ACC112 (cell line): ENCODE data around the gene FAM9C.
A peak's percentile ranks its signal among the peaks of the same experiment; 100 is the strongest.

ENCODE experiments used
- H2AFZ ChIP-seq: fragments of 200-600 bp; sonication (generic); one replicate; pipeline ENCODE4 v1.6.0; 2017; ENCODE audit warnings: antibody characterized with exemption, low read length; ENCODE audit not compliant: unreplicated experiment
- H3K27ac ChIP-seq: fragments of 200-600 bp; sonication (generic); 2 replicates; pipeline ENCODE4 v1.5.1; 2014; ENCODE audit warnings: low read depth, mild to moderate bottlenecking, antibody characterized with exemption, low read length, moderate library complexity
- H3K27me3 ChIP-seq: fragments of 200-600 bp; sonication (generic); 2 replicates; pipeline ENCODE4 v1.6.1; 2014; ENCODE audit warnings: mild to moderate bottlenecking, antibody characterized with exemption, low read length, moderate library complexity, mixed read lengths; ENCODE audit not compliant: insufficient read depth
- H3K36me3 ChIP-seq: fragments of 200-600 bp; sonication (generic); 2 replicates; pipeline ENCODE4 v1.6.1; 2016; ENCODE audit warnings: mild to moderate bottlenecking, antibody characterized with exemption, low read length, moderate library complexity, mixed read lengths; ENCODE audit not compliant: insufficient read depth
- H3K4me1 ChIP-seq: fragments of 200-600 bp; sonication (generic); one replicate; pipeline ENCODE4 v1.6.1; 2016; ENCODE audit warnings: low read length, mixed read lengths; ENCODE audit not compliant: insufficient read depth, unreplicated experiment, control insufficient read depth
- H3K4me3 ChIP-seq: fragments of 200-600 bp; sonication (generic); 2 replicates; pipeline ENCODE4 v1.5.1; 2014; ENCODE audit warnings: mild to moderate bottlenecking, low read depth, low read length
- H3K79me2 ChIP-seq: fragments of 200-600 bp; sonication (generic); one replicate; pipeline ENCODE4 v1.6.0; 2016; ENCODE audit warnings: low read length; ENCODE audit not compliant: control insufficient read depth, unreplicated experiment, insufficient read depth

The FAM9C gene

GRCh38 chrX:13005661-13006473, 38.6 kb downstream of the FAM9C start:
- H3K27ac ChIP-seq, result peak overlapping the region; percentile 23; the same call in 1 of the 2 replicates

GRCh38 chrX:13001961-13002671, 42.3 kb downstream of the FAM9C start:
- H3K79me2 ChIP-seq, result no peaks in the 10 kb centered on the region
- H2AFZ ChIP-seq, result no peak overlapping the region
- H3K36me3 ChIP-seq, result no peaks in the 10 kb centered on the region
- H3K27ac ChIP-seq, result no peak overlapping the region
- H3K4me1 ChIP-seq, result peaks cover 33% of the 10 kb centered on the region
- no peak overlapping the region for H3K4me3 ChIP-seq
- H3K27me3 ChIP-seq, result no peaks in the 10 kb centered on the region

More at GRCh38 chrX:13005661-13006473, 38.6 kb downstream of the FAM9C start:
- Histone ChIP-seq H2AFZ (peak overlapping the region; percentile 43), H3K79me2 (no peaks in the 10 kb centered on the region), H3K36me3 (no peaks in the 10 kb centered on the region), H3K27me3 (no peaks in the 10 kb centered on the region), H3K4me3 (no peak overlapping the region; the same call in 1 of the 2 replicates), H3K4me1 (peaks cover 53% of the 10 kb centered on the region)

DNA sequence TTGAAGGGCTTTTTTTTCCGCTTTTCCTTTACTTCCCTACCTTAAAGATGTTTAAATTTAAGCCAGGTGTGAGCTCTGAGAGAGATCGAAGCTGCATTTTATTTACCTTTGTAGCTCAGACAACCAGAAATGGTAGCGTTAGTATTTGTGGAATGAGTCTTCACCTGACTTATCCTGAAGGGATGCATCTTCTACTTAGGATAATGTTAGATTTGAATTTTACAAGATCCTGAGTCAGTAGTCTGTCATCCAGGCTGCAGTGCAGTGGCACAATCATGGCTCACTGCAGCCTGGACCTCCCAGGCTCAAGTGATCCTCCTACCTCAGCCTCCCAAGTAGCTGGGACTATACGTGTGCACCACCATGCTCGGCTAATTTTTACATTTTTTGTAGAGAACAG, 43.3 kb downstream of the FAM9C start:
- Histone ChIP-seq H2AFZ (no peak overlapping the region), H3K4me3 (no peak overlapping the region), H3K36me3 (no peaks in the 10 kb centered on the region), H3K27ac (no peak overlapping the region), H3K27me3 (no peaks in the 10 kb centered on the region), H3K4me1 (peaks cover 23% of the 10 kb centered on the region), H3K79me2 (no peaks in the 10 kb centered on the region)

- no peak overlapping the region for H3K27ac ChIP-seq
- no peaks in the 10 kb centered on the region for H3K79me2 ChIP-seq
- H3K4me1 ChIP-seq, result peaks cover 16% of the 10 kb centered on the region
- H3K27me3 ChIP-seq, result no peaks in the 10 kb centered on the region
- no peak overlapping the region for H3K4me3 ChIP-seq
- H3K36me3 ChIP-seq, result no peaks in the 10 kb centered on the region
- H2AFZ ChIP-seq, result peak overlapping the region; percentile 81
Observed at GRCh38 chrX:13000301-13000811, 44.1 kb downstream of the FAM9C start.

DNA sequence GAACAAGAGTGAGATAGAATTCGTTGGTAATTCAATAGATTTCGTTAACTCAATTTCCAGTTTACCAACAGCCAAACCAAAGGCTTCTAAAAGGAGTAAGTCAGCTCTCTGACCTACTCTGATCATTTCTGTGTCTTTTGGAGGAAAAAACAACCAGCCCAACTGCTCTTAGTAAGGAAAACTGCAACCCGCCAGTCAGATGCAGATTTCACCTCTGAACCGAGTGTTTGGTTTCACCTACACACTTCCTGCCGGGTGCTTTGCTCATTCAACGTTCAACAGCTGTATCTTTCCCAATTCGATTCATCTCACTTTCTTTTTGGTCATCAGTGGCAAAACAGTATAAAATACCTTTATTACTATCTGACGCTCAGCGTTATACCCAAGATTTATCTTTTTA, 45.0 kb downstream of the FAM9C start:
- no peak overlapping the region for H3K4me3 ChIP-seq
- H2AFZ ChIP-seq, result peak overlapping the region; percentile 12
- no peaks in the 10 kb centered on the region for H3K36me3 ChIP-seq
- H3K27ac ChIP-seq, result no peak overlapping the region
- no peaks in the 10 kb centered on the region for H3K79me2 ChIP-seq
- no peaks in the 10 kb centered on the region for H3K27me3 ChIP-seq
- H3K4me1 ChIP-seq, result peaks cover 12% of the 10 kb centered on the region

DNA sequence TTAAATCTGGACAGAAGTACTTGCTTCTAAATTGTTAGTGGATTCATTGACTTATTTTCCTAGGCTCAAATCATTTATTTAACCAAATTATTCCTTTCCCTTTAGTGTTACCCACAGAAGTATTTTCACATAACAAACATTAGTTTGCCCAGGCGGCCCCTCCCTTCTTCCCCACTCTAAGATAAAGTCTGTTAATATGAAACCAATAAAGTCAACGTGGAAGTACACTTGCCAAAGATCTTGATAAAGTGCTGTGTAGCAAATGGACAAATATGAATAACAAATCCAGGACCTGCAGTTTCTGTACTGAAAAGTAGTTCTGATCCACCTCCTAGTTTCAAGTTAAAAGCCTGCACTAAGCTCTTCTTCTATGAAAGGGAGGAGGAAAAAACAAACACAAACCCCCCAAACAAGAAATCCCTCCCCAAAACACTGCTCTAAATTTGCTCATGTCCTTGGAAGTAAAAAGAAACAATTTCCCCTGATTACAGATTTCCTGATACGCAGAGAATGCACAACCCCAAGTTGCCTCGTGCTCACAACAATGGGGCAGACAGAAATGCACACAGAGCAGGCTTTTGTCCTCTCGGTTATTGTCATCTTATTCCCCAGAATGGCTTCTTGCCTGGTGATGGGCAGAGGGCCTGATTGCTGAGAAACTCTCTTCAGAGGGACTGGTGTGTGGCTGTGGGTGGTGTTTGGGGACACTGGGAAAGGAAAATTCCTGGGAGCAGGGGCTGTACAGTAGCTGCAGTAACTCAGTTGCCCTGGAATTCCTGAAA, 46.3 kb downstream of the FAM9C start:
- H3K36me3 ChIP-seq, result no peaks in the 10 kb centered on the region
- peaks cover 12% of the 10 kb centered on the region for H3K4me1 ChIP-seq
- no peaks in the 10 kb centered on the region for H3K79me2 ChIP-seq
- peak overlapping the region; percentile 75 for H2AFZ ChIP-seq
- H3K27ac ChIP-seq, result no peak overlapping the region
- H3K27me3 ChIP-seq, result no peaks in the 10 kb centered on the region
- no peak overlapping the region for H3K4me3 ChIP-seq

DNA sequence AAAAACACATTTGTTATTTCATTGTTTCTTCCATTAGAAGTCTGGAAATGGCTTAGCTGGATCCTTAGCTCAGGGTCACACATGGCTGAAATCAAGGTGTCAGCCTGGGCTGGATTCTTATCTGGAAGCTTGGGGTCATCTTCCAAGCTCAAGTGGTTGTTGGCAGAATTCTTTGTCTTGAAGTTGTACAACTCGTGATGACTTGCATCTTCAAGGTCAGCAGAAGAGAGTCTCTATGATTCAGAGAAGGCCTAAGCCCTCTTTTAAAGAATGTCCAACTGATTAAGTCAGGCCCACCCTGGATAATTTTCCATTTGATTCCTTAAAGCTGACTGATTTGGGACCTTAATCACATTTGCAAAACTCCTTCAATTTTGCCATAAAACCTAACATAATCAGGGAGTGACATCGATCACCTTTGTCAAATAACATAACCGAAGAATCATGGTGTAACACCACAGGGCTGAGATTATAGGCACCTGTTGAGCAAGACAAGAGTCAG, 47.4 kb downstream of the FAM9C start:
- Histone ChIP-seq H3K79me2 (no peaks in the 10 kb centered on the region), H3K27ac (no peak overlapping the region), H3K4me3 (no peak overlapping the region), H3K36me3 (no peaks in the 10 kb centered on the region), H3K27me3 (no peaks in the 10 kb centered on the region), H2AFZ (no peak overlapping the region), H3K4me1 (peaks cover 12% of the 10 kb centered on the region)

- Histone ChIP-seq H3K4me3 (no peak overlapping the region), H3K79me2 (no peaks in the 10 kb centered on the region), H3K27ac (no peak overlapping the region), H3K27me3 (no peaks in the 10 kb centered on the region), H3K36me3 (no peaks in the 10 kb centered on the region), H2AFZ (no peak overlapping the region), H3K4me1 (peaks cover under 1% of the 10 kb centered on the region)
Observed at GRCh38 chrX:12994321-12994720, 50.1 kb downstream of the FAM9C start.

- H3K27me3 ChIP-seq, result no peaks in the 10 kb centered on the region
- H3K4me3 ChIP-seq, result no peak overlapping the region
- H3K79me2 ChIP-seq, result no peaks in the 10 kb centered on the region
- H3K36me3 ChIP-seq, result no peaks in the 10 kb centered on the region
- peaks cover 6% of the 10 kb centered on the region for H3K4me1 ChIP-seq
- H2AFZ ChIP-seq, result no peak overlapping the region
- H3K27ac ChIP-seq, result no peak overlapping the region
Observed at GRCh38 chrX:12993826-12994225, 50.6 kb downstream of the FAM9C start.

- Histone ChIP-seq H3K4me3 (no peak overlapping the region), H3K79me2 (no peaks in the 10 kb centered on the region), H3K27me3 (no peaks in the 10 kb centered on the region), H3K4me1 (peaks cover 11% of the 10 kb centered on the region), H2AFZ (no peak overlapping the region), H3K36me3 (no peaks in the 10 kb centered on the region), H3K27ac (no peak overlapping the region)
Observed at GRCh38 chrX:12992544-12993118, 51.8 kb downstream of the FAM9C start.
